ENCODE results near the gene DLG2.
"Not testable (repeated sequence)": the region's sequence is repeated elsewhere in the genome, so short reads cannot be mapped to it uniquely, and the experiment has no call there.

Gene DLG2

DNA sequence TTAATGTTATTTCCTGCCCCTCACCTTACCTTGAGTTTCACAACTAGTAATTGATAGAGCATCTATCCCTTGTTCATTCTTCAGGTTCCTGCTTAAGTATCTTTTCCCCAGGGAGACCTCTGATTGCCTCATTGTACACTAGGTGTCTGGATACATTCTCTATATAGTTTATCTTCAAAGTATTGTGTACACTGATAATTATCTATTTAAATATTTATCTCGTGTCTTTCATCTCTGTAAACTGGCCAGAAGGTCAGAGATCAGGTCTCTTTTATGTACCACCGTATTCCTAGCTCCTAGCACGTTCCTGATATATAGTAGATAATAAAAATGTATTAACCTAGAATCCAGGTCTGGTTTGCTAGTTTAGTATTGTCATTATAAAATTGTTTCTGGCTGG lies 7.6 kb upstream of the DLG2 start:
- FAIRE-seq: no peak

DNA sequence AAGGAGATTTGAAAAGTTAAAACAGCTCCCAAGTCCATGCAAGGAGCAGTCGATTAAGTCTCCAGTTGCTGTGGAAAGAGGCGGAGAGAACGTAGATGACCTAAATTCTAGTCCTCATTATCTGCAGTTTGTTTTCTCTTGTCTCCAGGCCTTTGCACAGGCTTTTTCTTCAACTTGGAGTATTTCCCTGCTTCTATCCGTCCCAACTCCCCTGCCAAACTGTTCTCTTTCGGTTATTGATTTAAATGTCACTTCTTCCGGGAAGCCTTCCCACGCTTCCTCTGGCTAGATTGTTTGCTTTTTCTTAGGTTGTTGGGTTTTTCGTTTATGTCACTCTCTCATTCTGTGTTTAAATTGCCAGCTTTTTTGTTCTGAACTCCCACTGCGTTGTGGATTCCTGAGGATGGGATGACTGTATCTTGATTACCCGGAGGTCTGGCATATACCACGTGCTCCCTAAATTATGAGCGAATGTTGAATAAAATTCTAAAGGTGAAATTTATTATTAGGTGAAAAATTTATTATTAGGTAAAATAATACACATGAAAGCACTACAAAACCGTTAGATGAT lies 1.7 kb upstream of the DLG2 start:
- FAIRE-seq: no peak

DNA sequence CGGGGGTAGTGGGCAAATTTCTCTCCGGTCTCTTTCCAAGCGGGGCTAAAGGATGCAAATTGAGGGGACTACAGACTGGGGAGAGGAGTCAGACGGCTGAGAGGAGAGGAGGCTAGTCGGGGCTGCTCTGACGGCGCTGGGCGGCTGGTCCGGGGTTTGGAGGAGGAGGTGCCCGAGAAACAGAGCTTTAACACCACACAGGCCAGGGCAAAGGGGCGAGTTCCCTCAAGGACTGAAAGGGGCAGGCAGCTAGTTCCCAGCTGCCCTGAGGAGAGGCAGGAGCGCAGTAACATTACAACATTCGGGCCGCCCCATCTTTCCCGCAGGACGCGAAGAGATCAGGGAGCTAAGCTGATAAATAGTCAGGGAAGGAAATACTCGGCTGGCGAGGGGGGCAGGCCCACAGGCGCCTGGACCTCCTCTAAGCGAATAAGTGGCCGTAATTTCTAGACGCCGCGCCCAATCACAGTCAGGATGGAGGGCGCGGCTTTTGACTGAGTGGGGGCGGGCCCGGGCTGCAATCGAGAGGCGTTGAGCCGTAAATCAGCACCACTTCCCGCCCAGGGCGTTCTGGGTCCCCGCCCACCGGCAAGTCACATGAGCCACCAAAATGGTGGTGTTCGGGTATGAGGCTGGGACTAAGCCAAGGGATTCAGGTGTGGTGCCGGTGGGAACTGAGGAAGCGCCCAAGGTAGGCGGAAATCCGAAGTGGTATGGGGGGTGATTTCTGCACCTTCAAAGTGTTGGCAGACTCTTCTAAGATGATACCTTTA lies 1.0 kb upstream of the DLG2 start, which contains the start of gene TMEM126B:
Gene TMEM126B (plus strand): TSS at position 596 of the 773 bp plus-strand sequence. CDS start 15 bp downstream, at position 611.
- peak; percentile 99 for FAIRE-seq

DNA sequence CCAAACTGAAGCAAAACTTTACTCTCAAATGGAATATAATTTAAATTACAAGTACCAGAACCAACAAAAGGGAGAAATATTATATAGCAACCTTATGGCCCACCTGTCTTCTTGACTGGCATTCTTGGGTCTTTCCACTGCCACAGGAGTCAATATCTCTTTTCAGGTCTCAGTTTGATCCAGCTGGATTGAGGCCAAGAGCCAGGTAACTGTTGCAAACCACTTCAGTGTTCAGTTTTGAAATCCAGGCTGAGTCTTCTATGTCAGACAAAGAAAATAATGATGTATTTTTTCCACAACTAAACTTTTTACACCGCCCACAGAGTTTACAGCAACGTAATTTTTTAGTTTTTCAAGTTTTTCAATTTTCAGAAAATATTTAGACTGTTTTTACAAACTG lies 648 bp downstream of the DLG2 start:
- FAIRE-seq: no peak

DNA sequence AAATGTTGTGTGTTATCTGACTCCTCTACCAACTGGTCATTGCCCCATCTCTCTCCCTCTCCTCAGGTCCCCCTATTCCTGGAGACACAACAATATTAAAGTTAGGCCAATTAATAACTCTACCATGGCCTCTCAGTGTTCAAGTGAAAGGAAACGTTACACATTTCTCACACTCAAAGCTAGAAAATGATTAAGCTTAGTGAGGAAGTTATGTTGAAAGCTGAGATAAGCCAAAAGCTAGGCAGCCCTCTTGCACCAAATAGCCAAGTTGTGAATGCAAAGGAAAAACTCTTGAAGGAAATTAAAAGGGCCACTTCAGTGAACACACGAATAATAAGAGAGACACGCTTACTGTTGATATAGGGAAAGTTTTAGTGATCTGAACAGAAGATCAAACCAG lies 6.9 kb downstream of the DLG2 start:
- FAIRE-seq: no peak

DNA sequence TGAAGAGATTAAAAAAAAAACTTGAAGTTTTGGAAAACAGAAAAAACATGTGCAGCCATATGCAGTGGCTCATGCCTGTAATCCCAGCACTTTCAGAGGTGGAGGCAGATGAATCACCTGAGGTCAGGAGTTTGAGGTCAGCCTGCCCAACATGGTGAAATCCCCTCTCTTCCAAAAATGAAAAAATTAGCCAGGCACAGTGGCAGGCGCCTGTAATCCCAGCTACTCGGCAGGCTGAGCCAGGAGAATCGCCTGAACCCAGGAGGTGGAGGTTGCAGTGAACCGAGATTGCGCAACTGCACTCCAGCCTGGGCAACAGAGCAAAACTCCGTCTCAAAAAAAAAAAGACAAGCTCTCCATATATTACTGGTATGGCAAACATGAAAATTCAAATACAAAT lies 7.6 kb downstream of the DLG2 start:
- no peak for FAIRE-seq

DNA sequence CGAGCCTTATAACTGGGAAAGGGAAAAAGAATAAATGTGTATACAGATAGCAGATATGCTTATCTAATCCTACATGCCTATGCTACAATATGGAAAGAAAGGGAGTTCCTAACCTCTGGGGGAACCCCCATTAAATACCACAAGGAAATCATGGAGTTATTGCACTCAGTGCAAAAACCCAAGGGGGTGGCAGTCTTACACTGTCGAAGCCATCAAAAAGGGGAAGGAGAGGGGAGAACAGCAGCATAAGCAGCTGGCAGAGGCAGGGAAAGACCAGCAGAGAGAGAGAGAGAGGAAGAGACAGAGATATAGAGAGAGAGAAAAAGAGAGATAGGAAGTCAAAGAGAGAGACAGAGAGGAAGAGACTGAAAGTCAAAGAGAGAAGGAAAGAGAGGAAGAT lies 15.5 kb downstream of the DLG2 start:
- FAIRE-seq: not testable (repeated sequence)

DNA sequence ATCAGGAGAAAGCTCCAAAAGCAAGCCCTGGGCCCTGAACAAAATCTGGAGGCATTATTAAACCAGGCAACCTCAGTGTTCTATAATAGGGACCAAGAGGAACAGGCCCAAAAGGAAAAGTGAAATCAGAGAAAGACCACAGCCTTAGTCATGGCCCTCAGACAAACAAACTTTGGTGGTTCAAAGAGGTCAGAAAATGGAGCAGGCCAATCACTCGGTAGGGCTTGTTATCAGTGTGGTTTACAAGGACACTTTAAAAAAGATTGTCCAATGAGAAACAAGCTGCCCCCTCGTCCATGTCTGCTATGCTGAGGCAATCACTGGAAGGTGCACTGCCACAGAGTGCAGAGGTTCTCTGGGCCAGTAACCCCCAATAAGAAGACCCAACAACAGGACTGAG lies 17.9 kb downstream of the DLG2 start:
- FAIRE-seq: not testable (repeated sequence)

DNA sequence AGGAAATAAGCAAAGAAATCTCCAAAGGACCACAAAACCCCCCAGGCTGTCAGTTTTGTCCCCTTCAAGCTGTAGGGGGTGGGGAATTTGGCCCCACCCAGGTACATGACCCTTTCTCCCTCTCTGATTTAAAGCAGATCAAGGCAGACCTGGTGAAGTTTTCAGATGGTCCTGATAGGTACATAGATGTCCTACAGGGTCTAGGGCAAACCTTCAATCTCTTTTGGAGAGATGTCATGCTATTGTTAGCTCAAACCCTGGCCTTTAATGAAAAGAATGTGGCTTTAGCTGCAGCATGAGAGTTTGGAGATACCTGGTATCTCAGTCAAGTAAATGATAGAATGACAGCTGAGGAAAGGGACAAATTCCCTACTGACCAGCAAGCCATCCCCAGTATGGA lies 18.5 kb downstream of the DLG2 start:
- FAIRE-seq: not testable (repeated sequence)

DNA sequence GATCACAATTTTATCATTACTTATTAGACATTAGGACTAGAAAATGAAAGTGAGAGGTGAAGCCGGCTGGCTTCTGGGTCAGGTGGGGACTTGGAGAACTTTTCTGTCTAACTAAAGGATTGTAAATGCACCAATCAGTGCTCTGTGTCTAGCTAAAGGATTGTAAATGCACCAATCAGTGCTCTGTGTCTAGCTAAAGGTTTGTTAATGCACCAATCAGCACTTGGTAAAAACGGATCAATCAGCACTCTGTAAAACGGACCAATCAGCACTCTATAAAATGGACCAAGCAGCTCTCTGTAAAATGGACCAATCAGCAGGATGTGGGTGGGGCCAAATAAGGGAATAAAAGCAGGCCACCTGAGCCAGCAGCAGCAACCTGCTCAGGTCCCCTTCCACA lies 20.9 kb downstream of the DLG2 start:
- FAIRE-seq: not testable (repeated sequence)

DNA sequence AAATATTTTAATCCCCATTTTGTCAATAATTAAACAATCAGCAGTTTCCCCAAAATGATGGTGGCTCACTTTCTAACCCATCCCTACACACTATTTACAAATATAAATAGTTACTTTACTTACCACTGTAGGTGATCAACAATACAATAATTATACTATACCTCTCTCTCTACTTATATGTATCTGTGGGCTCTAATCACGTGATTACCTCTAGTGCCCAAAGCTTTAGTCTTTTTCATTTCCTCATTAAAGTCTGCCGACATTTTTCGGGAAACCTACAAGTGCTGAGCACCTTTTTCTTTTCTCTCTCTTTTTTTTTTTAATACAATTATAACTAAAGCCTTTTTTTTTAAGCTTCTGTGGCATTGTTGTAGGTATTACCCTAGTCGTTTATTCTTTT lies 23.9 kb downstream of the DLG2 start:
- FAIRE-seq: no peak

DNA sequence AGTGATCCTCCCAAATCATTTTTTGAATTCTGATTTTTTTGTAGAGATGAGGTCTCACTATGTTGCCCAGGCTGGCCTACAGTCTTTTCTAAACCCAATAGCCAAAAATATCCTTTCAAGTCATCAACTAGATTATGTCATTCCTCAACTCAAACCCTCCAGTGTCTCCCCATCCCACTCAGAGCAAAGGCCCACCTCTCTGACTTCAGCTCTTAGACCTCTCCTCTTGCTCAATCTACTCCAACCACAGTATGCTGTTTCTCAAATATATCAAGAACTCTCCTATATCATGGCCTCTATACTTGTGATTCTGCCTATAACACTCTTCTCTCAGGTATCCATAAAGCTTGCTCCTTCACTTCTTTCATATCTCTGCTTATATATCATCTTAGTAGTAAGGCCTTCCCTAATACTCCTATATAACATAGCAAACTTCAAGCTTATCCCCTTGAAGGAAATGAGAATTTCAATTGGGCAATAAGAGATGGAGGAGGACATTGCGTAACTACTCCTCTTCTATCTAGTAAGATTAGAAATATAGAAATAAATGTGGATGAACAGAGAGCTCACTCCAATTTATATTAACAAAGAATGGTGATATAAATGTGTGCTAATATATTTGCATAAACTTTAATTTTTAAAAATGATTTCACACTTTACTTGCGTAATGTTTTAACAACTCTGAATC lies 24.5 kb downstream of the DLG2 start:
- no peak for FAIRE-seq

DNA sequence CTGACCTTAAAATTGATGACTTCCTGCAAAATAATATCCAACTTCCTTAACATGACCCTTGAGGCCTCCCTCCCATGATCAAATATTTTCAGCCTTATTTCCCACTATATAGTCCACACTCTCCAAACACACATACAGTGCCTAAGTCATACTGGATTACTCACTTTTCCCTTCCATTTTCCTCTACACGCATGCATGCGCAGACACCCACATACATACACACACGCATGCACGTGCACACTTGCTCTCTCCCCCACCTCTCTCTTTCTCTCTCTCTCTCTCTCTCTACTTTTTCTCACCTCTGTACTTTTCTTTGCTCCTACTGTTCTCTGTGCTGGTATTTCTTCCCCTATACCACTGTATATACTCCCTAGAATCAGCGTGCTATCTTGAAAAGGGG lies 28.1 kb downstream of the DLG2 start:
- FAIRE-seq: no peak

DNA sequence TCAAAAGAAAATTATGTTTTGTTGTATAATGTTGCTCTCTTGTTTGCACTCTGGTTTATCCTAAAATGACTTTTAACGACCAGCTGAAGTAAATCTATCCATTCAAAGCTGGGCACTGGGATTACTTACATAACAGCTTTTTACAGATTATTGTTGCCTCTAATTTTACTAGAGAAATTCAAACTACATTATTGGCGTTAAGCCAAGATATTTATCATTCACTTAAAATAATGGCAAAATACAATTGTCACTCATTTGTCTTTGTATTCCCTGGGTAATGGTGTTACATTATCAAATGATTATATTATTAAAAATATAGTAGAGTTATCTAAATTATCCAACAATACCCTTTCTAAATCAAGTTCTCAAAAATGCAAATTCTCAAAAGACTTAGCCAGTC lies 30.3 kb downstream of the DLG2 start:
- FAIRE-seq: no peak

DNA sequence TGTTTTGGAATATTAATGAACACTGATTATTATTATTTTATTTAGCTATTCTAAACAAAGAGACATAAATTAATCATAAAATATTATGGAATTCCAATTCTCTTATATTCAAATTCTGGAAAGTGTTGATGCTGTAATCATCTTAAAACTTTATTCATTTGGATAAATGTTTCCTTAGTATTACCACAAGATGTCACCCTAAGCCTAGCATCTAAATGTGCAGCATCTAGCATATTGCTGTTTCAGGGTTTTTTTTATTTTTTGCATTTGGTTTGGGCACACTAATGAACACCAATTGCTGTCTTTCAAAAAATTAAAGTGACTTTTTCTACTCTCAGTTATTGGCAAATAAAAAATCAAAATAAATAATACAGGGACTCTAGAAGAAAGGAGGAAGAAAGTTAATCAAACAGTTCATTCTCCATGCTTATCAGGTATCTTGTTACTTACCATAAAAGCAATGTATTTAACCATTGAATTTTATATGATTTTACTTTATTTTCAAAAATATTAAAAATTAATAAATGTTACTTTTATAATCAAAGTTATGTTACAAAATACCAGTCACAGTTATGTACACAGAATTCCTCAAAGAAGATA lies 31.8 kb downstream of the DLG2 start:
- peak; percentile 98 for FAIRE-seq

DNA sequence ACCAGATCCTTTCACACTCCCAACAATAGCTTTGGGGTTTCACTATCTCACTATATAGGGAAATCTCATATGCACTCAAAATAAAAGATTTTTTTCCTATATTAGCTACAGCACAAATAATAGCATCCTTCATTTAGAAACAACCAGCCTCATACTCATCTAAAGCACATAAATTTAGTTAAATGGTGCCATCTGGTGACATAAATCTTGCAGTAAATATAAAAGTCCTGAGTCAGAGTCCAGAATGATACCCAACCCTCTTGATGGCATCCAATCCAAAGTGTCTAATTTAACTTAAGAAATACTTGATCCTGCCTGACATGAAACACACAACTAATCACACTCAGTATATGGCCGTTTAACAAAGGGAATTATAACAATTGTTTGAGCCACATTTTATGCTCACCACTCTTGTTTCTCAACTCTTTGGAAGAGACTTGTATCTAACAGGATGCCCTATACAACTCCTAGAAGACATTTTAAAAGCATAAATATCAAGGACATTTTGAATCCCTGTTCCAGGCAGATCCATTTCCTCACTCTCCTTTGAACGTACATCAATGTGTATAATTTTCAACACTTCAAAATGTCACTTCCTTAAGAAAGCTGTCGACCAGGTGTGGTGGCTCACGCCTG lies 36.2 kb downstream of the DLG2 start:
- peak; percentile 78 for FAIRE-seq

DNA sequence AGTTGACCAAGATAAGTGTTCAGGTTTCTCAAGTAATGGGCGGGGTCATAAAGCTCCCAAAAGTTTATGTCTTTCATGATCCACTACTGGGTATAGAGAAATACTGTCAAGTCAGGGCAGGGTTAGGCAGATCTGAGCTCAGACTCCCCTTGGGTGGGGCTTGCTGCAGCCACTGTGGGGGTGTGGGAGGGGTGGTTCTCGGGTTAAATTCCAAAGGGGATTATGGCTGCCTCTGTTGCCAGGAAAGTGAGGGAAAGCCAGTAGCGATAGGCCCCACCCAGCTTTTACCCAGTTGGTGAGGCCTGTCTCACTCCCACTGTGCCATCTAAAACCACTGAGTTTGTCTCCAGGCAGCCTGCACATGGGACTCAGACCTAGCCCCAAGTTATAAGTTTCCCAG lies 37.8 kb downstream of the DLG2 start:
- no peak for FAIRE-seq

DNA sequence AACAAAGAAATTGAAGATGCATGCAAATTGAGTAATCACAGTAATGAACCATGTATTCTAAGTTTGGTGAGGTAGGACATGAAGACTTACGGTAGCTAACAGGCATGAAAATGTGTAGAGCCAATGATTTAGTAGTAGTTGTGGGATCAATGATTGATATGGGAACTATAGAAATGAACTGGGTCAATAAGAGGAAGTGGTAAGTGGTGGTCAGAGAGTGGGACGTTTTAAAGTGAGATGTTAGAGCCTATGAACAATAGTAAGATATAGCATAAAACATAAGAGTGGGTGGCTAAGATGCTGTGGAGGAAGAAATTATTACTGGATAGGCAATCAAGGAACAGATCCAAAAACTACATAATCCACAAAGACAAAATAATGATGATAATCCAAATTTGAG lies 45.0 kb downstream of the DLG2 start:
- no peak for FAIRE-seq

DNA sequence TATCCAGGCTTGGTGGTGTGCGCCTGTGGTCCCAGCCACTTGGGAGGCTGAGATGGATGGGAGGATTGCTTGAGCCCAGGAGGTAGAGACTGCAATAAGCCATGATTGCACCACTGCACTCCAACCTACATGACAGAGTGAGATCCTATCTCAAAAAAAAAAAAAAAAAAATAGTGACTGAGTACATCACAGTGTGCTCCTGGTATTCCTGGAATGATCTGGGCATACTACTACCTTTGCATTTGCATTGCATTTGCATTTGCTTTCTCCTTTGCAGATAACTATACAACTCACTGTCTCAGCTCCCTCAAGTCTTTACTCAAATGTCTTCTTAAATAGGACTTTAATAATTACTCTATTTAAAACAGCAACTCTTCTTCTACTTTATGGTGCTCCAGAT lies 51.8 kb downstream of the DLG2 start:
- FAIRE-seq: no peak

DNA sequence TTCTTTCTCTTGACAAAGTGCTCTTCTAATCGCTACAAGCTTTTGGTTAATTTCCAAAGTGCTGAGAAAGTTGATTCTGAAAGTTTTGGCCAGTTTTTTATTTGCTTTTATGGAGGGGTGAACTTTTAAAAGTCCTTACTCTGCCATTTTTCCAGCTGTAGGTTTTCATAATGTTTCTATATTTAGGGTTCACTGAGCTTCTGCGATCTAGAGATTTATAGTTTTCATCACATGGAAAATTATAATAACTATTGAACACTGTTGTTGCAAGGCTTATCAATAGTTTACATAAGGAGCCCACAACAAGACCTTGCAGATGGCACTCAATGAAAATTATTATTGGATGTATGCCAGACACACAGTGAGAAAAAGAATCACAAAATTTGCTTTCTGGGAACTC lies 55.1 kb downstream of the DLG2 start:
- no peak for FAIRE-seq

DNA sequence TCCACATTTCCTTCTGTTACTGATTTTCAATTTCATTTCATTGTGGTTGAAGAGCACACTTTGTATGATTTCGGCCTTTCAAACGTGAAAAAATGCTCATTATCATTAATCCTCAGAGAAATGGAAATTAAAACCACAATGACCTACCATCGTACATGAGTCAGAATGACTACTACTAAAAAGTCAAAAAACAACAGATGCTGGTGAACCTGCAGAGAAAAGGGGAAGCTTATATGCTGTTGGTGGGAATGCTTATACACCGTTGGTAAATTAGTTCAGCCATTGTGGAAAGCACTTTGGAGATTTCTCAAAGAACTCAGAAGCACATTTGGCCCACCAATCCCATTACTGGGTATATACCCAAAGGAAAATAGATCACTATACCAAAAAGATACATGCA lies 57.6 kb downstream of the DLG2 start:
- FAIRE-seq: no peak

DNA sequence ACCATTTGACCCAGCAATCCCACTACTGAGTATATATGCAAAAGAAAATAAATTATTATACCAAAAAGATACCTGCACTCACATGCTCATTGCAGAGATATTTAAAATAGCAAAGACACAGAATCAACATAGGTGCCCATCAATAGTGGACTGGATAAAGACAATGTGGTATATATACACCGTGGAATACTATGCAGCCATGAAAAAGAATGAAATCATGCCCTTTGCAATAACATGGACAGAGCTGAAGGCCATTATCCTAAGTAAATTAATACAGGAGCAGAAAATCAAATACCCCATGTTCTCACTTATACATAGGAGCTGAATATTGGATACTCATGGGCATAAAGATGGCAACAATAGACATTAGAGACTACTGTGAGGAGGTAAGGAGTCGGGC lies 68.7 kb downstream of the DLG2 start:
- FAIRE-seq: no peak

DNA sequence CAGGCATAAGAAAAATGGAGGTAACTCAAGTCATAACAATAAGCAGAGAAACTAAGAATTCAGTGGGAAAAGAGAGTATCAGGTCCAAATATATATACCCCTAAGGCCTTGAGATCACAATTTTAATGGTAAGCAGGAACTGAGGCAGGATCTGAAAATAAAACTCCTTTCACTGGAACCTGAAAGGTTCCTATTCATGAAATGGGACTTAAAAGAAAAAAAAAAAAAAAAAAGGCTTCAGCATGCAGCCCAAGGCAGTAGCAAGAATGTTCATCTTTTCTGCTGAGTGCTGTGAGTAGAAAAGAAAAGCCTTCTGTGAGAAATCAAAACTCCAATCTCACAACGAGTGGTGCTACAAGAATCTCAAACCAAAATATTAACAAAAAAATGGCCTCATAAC lies 75.3 kb downstream of the DLG2 start:
- FAIRE-seq: no peak
